Chondrocyte (in vitro differentiated cells): ENCODE measurements around the gene MARCHF9. TPM values are rescaled to one million over a fixed set of nuclear protein-coding genes. Genes with fewer than 3 reads are reported as not detected.
A peak's percentile ranks its signal among the peaks of the same experiment; 100 is the strongest.

Source experiments
- DNase-seq: peaks from one replicate; pipeline ENCODE4 v3.0.0; 2021; ENCODE audit warnings: mixed read lengths, low spot score
- H3K27ac Mint-ChIP-seq: one replicate; pipeline ENCODE4 v1.8.0; 2021; ENCODE audit warnings: mild to moderate bottlenecking, moderate library complexity, mixed read lengths; ENCODE audit not compliant: unreplicated experiment
- H3K27me3 Mint-ChIP-seq: 2 replicates; pipeline ENCODE4 v1.8.0; 2021; ENCODE audit warnings: low read depth, mixed read lengths
- H3K36me3 Mint-ChIP-seq: 2 replicates; pipeline ENCODE4 v1.8.0; 2021; ENCODE audit warnings: low read depth, mixed read lengths
- H3K4me1 Mint-ChIP-seq: 2 replicates; pipeline ENCODE4 v1.8.0; 2021; ENCODE audit warnings: low read depth, mild to moderate bottlenecking, mixed read lengths
- H3K4me3 Mint-ChIP-seq: one replicate; pipeline ENCODE4 v1.8.0; 2021; ENCODE audit warnings: mild to moderate bottlenecking, moderate library complexity, mixed read lengths; ENCODE audit not compliant: unreplicated experiment
- H3K9me3 Mint-ChIP-seq: 2 replicates; pipeline ENCODE4 v1.8.0; 2021; ENCODE audit warnings: low read depth, mixed read lengths
- total RNA-seq: library from RNA; stranded (reverse); gene quantifications from 3 replicates; pipeline ENCODE4 v1.2.1, GENCODE V29; 2021
- TF ChIP-seq, protein P1 (sequence below): fragments of 200-600 bp; sonication (generic); IDR thresholded peaks from 2 replicates; pipeline ENCODE4 v1.5.0; 2021; ENCODE audit warnings: antibody characterized with exemption, mild to moderate bottlenecking, moderate library complexity

MARCHF9 gene
- total RNA-seq, 1 donor from 2014 or later, result 21.8 TPM

DNA sequence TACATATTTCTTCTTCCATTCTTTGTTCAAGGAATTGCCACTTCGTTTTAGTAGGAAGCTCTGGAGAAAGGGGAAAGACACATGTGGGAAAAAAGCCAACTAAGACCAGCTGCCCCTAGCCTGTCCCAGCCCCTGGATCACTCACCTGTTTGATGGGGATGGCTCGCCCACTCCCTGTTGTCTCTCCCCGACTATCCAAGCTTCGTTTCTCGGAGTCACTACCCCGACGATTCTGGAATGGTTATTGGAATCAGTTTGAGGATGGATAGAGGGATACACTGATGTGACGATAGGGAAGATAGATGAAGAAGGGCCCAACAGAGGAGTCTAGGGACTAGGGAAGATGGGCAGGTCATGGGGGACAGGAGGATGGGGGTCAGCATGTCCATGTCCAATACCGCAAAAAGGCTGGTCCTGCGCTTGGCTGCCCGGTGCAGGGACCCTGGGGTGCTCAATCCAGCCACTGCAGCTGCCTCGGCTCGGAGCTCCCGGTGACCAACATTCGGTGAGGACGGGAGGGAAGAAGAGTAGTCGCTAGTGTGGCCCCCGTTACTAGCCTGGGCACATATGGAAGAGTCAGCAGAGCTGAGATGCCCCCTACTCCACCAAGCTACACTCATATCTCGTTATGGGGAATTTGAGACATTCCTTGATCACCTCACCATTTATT is 23.4 kb upstream of the MARCHF9 start:
- peaks cover 18% of the 10 kb centered on the region for H3K27me3 Mint-ChIP-seq
- TF ChIP-seq, protein P1, sequence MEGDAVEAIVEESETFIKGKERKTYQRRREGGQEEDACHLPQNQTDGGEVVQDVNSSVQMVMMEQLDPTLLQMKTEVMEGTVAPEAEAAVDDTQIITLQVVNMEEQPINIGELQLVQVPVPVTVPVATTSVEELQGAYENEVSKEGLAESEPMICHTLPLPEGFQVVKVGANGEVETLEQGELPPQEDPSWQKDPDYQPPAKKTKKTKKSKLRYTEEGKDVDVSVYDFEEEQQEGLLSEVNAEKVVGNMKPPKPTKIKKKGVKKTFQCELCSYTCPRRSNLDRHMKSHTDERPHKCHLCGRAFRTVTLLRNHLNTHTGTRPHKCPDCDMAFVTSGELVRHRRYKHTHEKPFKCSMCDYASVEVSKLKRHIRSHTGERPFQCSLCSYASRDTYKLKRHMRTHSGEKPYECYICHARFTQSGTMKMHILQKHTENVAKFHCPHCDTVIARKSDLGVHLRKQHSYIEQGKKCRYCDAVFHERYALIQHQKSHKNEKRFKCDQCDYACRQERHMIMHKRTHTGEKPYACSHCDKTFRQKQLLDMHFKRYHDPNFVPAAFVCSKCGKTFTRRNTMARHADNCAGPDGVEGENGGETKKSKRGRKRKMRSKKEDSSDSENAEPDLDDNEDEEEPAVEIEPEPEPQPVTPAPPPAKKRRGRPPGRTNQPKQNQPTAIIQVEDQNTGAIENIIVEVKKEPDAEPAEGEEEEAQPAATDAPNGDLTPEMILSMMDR, result no peak
- DNase-seq, result peak; percentile 80
- peaks cover 12% of the 10 kb centered on the region for H3K4me1 Mint-ChIP-seq
- no peaks in the 10 kb centered on the region for H3K9me3 Mint-ChIP-seq
- H3K36me3 Mint-ChIP-seq, result no peaks in the 10 kb centered on the region
- H3K27ac Mint-ChIP-seq, result no peak overlapping the region
- no peak overlapping the region for H3K4me3 Mint-ChIP-seq

DNA sequence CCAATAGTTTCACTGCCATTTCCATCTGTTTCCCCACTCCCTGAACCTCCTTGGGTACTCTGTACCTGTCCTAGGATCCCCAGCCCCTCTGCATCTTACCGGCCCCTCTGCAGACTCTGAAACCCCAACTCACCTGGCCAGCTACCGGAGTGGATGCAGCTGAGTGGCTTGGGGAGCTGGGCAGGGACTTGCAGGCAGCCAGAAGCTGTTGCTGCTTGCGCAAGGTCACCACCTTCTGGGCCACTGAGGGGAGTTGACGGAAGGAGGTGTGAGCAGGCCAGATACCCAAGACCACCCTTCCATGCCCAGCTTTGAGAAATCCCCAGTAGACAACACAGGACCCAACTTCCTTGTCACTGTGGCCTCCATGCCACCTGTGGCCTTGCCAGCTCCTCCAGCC is 22.6 kb upstream of the MARCHF9 start:
- Mint-ChIP-seq H3K36me3 (no peaks in the 10 kb centered on the region), H3K9me3 (no peaks in the 10 kb centered on the region), H3K4me1 (peaks cover 19% of the 10 kb centered on the region), H3K4me3 (no peak overlapping the region), H3K27ac (no peak overlapping the region), H3K27me3 (peaks cover 24% of the 10 kb centered on the region)
- no peak for DNase-seq
- TF ChIP-seq, protein P1, result no peak

DNA sequence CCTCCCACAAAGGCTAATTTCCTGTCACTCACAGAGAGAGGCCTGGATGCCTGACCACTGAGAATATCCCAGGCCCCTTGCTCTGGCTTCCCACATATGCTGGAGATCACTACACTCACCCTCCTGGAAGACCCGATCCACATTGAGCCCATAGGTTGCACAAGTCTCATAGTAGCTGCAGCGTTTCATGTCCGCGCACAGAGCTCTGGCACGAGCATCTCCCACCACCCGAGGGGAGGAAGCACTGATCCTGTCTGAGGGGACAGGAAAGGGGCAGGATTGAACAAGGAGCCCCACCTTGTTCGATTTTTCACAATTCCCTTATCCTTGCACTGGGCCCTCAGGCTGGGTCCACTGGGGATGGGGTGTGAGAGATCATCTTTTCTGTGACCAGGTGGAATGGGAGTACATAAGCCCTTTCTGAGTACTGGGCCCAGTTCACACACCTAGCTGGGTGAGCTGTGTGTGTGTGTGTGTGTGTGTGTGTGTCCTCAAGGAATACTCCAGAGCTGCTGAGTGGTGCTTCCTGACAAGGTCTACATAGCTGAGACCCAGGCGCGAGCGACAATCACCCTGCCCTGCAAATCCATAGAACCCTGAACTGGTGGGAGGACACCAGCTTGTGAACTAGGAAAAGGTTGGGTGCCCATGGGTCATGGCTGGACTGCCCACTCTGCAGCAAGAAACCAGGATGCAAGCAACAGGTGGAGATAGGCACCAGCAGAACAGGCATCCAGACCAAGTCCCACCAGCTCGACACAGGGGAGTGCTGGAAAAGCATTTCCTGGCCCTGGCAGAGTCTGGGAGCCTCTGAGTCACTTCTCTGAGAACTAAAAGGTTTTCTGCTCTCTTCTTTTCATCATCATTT is 21.9 kb upstream of the MARCHF9 start:
- H3K9me3 Mint-ChIP-seq, result no peaks in the 10 kb centered on the region
- no peaks in the 10 kb centered on the region for H3K36me3 Mint-ChIP-seq
- H3K27ac Mint-ChIP-seq, result no peak overlapping the region
- peaks cover 16% of the 10 kb centered on the region for H3K4me1 Mint-ChIP-seq
- DNase-seq, result no peak
- no peak overlapping the region for H3K4me3 Mint-ChIP-seq
- peaks cover 24% of the 10 kb centered on the region for H3K27me3 Mint-ChIP-seq
- TF ChIP-seq, protein P1, result no peak

DNA sequence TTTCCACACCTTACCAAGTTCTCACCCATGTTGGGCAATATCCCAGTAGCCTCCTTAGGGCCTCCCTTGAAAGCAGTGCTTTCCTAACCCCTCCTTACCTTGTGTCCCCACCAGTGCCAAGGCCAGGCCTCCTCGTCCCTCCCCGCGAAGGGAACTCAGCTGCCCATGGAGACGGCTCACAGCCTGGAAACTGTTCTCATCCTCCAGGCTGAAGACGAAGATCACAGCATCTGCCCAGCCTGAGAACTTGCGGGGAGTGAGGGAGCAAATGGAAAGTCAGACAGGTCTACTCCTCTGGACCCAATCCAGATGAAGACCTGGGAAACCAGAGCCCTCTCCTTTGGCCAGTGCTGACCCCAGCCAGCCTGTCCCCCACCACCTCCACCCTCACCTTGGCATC is 21.0 kb upstream of the MARCHF9 start:
- H3K27me3 Mint-ChIP-seq, result peaks cover 25% of the 10 kb centered on the region
- TF ChIP-seq, protein P1, result no peak
- peaks cover 17% of the 10 kb centered on the region for H3K4me1 Mint-ChIP-seq

DNA sequence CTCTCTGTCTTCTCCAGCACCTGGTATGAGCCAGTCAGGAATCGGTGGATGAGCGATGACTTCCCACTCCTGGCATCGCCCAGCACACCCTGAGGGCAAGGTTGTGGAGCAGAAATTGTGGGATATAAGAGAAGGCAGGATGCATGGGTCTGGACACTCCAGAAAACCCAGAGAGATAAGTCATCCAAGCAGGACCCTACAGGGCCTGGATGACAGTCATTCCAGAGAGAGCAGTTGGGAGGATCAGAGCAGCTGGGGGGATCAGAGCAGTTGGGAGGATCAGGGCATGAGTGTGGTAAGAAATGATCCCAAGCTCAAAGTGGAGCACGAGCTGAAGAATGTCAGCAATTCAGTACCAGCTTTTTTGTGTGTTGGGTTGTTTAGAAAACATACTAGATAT is 20.3 kb upstream of the MARCHF9 start:
- H3K4me3 Mint-ChIP-seq, result no peak overlapping the region
- DNase-seq, result no peak
- peaks cover 22% of the 10 kb centered on the region for H3K4me1 Mint-ChIP-seq
- peaks cover 32% of the 10 kb centered on the region for H3K27me3 Mint-ChIP-seq
- H3K9me3 Mint-ChIP-seq, result no peaks in the 10 kb centered on the region
- no peak overlapping the region for H3K27ac Mint-ChIP-seq
- H3K36me3 Mint-ChIP-seq, result no peaks in the 10 kb centered on the region
- TF ChIP-seq, protein P1, result no peak

More for the DNA sequence above, 21.0 kb upstream of the MARCHF9 start:
- Mint-ChIP-seq H3K9me3 (no peaks in the 10 kb centered on the region), H3K4me3 (no peak overlapping the region), H3K36me3 (no peaks in the 10 kb centered on the region), H3K27ac (no peak overlapping the region)
- no peak for DNase-seq
